ENCODE data around the gene SLCO4A1.
A peak's percentile ranks its signal among the peaks of the same experiment; 100 is the strongest.

Gene SLCO4A1

DNA sequence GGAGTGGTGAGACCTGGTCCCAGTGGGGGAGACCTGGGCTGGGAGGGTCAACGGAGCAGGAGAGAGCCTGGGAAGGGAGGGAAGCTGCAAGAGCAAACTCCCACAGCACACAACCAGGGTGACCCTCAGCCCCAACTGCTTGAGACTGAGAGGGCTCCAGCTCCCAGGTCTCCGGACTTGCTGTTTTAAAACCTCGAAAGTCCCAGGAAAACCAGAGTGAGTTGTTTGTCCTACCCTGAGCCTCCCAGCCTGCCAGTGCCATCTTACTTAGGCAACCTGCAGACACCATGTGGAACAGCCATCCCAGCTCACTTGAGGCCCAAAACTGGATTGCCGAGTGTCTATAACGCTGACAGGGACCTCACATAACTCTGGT lies 61.5 kb downstream of the SLCO4A1 start:
- DNase-seq = no peak

DNA sequence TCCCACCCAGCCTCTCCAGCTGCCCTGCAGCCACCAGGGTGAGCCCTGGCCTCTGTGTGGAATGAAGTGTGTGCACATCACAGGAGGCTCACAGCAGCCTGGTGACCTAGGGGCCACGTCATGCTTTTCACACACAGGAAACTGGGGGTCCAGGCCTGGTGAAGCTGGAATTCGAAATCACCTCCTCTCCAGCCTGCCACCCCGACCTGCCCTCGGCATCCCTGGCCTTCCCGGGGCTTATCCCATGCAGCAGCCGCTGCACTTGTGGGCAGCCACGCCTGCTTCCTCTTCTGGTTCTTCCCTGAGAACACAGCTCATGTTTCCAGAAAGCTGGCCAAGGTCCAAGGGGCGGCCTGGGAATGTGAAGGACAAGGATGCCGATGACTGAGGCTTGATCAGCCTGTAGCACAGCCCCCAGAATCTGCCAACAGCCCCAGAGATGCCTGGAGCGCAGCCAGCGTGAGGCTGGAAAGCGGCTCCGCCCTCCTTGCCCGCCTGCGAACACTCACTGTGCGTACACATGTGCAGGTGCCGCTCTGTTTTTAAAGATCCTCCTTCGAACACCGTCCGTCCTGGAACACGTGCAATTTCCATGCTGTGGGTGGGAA lies 62.1 kb downstream of the SLCO4A1 start:
- DNase-seq = peak; percentile 21

DNA sequence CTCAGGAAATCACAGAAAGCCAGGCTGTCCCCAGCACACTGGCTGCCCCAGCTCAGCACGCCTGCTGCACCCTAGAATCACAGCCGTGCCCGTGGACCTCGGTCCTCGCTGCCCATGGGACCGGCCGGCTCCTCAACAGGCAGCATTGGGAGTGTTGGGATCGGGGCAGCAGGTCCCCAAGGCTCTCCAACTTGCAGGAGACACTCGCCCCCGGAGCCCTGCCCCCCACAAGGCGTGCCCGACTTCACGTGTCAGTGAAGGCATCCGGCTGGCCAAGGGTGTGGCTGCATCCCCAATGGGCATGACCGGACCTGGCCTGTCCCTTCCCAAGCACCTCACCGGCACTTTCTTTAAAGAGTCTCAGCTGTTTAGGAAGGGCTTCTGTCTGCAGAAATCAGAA lies 63.3 kb downstream of the SLCO4A1 start:
- DNase-seq = no peak

DNA sequence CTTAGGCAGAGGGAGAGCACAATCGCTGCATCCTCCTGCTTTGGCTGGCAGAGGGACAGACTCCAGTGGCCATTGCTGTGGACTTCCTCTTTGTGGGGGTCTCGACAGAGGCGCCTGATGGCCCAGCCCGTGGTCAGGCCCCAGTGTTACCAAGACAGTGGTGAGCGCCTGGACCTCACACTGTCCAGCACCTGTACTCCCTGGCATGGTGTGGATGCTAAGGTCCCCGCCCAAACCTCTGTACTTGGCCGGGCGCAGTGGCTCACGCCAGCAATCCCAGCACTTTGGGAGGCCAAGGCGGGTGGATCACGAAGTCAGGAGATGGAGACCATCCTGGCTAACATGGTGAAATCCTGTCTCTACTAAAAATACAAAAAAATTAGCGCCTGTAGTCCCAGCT lies 64.0 kb downstream of the SLCO4A1 start:
- DNase-seq = no peak

DNA sequence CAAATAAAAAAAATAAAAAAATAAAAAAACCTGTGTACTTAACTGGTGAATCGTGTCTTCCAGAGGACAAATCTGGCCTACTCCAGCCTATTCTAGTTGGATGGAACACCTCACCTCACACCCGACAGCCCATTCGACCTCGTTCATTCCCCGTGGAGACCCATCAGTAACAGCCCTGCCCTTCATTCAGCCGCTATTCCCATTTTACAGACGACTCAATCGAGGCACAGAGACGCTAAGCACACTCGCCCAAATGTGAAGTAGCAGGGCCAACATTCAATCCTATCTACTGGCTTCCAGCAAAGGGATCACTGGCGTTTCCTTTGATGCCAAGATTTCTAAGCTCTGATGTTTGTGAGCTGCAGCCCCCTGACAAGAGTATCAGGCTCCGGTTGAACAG lies 64.6 kb downstream of the SLCO4A1 start:
- no peak for DNase-seq

DNA sequence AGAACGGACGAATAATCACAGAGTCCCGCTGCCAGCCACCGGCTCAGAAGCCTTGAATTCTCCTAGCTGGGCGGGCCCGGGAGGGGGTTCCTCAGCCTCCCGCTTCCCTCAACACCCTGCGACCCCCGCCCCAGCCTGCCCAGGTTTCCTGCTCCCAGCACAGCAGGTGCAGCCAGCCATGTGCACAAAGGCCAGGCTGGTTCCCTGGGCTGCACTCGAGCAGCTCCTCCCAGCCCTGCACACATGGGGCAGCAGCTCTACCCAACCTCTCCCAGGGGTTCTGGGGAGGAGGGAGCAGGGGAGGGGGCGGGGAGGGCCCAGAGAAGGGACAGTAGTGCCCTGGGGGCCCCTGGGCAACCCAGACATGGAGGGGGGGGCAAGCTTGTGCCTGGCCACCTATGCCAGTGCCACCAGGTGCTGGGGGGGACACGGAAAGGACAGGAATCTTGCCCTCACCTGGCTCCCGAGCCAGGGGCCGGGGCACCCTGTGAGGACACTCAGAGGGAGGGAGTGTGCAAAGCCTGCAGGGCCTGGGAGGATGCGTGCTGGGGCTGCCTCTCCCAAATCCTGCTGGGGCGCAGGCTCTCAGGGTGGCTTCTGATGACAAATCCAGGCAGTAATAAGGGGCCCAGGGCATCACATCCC lies 65.1 kb downstream of the SLCO4A1 start:
- DNase-seq = no peak

DNA sequence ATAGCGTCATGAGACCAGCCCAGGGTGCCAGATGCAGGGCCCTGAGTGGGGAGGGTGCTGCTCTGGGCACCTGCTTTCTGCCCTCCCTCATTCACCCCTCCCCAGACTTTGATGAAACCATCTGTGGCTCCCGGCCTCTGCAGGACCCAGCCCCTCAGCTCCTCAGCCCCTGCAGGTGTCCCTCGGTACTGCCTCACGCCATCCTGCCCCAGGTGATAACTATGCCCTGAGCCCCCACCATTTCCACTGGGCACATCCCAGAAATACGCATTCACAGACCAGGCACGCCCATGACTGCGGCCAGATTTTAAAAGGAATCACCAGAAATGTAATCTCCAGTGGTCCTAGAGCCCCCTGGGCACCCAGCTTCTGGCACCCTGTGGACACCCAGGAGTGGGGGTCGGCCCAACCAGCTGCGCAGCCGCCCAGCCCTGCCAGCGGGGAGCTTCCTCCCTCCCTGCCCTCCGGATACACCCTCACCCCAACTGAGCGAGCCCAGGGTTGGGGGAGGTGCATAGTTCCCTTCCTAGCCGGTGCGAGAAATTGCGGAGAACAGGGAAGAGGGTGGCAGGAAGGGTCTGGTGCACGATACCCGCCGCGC lies 65.7 kb downstream of the SLCO4A1 start:
- peak; percentile 35 for DNase-seq

DNA sequence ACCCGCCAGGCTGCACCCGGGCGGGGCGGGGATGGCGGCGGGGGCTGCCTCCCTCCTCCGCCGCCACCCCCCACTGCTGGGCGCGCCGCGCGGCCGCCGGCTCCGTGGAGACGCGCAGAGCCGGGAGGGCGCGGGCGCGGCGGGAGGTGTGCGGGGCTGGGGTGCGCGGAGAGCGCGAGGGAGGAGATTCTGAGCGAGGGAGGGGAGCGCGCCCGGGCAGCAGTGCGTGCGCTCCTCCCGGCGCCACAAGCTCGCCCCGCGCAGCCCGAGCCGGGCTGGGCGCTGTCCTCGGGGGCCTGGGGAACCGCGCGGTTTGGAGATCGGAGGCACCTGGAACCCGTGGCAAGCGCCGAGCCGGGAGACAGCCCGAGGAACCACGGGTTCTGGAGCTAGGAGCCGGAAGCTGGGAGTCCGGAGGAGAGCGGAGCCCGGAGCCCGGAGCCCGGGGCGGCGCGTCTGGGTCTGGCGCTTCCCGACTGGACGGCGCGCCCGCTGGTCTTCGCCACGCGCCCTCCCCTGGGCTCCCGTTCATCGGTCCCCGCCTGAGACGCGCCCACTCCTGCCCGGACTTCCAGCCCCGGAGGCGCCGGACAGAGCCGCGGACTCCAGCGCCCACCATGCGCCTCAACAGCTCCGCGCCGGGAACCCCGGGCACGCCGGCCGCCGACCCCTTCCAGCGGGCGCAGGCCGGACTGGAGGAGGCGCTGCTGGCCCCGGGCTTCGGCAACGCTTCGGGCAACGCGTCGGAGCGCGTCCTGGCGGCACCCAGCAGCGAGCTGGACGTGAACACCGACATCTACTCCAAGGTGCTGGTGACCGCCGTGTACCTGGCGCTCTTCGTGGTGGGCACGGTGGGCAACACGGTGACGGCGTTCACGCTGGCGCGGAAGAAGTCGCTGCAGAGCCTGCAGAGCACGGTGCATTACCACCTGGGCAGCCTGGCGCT lies 66.6 kb downstream of the SLCO4A1 start, which contains the start of gene NTSR1:
Gene NTSR1 (plus strand): TSS at position 246 of the 946 bp plus-strand sequence. CDS start 372 bp downstream, at position 618.
- no peak for DNase-seq

DNA sequence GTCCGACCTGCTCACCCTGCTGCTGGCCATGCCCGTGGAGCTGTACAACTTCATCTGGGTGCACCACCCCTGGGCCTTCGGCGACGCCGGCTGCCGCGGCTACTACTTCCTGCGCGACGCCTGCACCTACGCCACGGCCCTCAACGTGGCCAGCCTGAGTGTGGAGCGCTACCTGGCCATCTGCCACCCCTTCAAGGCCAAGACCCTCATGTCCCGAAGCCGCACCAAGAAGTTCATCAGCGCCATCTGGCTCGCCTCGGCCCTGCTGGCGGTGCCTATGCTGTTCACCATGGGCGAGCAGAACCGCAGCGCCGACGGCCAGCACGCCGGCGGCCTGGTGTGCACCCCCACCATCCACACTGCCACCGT lies 67.2 kb downstream of the SLCO4A1 start:
- no peak for DNase-seq

DNA sequence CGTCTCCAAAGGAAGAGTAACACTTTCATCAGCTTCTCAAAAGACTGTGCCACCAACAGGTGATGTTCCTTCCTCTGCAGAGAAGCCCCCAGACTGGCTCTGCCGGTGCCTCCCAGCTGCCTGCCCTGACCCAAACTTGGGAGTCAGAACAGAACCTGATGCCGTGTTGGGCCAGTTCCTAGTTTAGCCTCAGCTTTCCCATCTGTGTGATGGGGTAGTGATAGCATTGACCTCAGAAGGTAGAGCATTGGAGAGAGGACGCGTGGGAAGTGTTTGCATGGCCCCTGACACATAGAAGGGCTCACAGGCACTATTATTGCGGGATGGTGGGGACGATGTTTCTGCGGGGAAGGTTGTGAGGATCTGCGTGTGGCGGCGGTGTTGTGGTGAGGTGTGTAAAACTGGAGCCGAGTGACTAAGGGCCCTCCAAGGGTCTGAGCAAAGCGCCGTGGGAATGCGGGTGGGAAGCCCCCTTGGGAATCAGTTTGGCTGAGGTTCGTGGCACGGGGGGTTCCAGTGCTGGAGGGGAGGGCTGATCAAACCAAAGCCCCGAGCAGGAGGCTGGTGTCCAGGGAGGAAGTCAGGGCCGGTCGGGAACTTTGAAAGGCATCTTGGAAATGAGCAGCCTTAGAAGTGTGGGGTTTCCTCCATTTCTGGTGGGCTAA lies 68.0 kb downstream of the SLCO4A1 start:
- DNase-seq = no peak

DNA sequence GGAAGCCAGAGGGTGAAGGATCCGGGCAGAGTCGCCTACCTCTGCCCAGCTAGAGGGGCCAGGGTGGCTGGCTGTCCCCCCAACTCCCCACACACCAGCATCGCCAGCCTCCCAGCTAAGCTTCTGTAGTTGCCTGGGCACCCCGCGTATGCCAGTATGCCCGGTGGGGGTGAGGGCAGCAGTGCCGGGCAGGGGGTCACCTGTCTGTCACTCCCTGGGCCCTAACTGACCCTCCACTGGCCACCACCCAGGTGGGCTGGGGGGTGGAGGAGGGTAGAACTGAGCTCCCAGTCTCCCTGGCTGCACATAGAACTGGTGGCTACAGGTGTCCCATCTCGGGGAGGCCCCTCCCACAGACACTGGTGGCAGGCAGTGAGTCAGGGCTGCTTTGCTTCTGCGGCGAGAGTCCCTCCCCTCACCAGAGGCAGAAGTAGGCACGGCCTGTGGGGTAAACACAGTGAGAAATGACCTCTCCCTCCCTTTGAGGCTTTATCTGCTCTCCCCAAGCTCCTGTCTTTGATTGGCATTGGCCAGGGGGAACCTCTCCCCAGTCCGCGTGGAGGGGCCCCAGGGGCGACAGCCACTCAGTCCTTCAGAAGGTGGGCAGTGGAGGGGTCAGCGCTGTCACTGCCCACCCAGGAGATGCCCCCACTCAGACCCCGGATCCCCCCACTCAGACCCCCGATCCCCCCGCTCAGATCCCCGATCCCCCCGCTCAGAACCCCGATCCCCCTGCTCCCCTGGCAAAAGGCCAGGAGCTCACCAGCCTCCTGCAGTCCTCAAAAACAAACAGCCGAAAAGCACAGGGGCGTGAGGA lies 68.8 kb downstream of the SLCO4A1 start:
- DNase-seq = peak; percentile 78

DNA sequence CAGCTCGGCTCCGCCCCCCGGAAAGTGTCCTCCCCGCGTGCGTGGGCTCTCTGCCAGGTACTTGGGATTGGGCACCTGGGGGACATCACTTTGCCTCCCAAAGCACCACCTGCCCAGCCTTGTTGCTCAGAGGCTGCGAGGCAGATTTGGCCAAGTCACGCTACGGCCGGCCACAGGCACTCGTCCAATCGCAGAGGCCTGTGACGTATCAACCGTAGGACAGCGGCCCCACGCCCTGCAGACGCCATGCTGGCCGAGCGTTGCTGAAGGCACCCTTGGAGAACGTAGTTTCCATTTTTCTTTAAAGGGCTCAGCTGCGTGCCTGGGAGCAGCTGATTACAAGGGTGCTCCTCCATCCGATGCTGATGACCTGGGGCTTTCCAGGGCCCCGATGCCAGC lies 69.4 kb downstream of the SLCO4A1 start:
- no peak for DNase-seq

DNA sequence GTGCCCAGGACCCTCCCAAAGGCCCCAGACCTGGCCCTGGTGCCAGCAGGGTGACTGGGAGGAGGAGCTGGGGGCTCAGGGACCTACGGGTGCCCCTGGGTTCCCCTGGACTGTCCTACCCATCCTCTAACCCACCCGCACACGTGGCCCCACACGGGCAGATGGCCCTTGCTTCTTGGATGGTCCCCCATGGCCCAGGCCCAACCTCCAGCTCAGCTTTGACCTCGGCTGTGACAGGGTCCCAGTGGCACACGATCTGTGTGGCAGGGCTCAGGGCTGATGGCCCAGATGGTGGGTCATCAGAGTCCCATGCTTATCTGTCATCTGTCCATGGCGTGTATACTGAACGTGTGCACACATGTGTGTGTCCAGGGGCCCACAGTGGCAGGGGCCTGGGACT lies 70.3 kb downstream of the SLCO4A1 start:
- no peak for DNase-seq

DNA sequence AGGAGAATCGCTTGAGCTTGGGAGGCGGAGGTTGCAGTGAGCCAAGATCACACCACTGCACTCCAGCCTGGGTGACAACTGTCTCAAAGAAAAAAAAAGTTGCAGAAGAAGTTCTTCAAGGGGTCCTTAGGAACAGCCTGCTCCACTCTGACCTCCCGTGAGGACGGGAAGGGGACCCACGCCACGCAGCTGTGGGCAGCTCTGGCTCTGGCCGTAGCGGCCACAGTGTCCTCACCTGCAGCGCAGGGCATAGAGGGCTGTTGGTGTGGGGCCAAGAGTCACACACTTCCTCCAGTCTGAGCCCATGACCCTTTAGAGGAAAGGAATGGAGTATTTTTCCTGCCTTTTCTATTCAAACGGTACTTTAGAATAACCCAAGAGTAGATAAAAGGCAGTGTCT lies 71.7 kb downstream of the SLCO4A1 start:
- no peak for DNase-seq

DNA sequence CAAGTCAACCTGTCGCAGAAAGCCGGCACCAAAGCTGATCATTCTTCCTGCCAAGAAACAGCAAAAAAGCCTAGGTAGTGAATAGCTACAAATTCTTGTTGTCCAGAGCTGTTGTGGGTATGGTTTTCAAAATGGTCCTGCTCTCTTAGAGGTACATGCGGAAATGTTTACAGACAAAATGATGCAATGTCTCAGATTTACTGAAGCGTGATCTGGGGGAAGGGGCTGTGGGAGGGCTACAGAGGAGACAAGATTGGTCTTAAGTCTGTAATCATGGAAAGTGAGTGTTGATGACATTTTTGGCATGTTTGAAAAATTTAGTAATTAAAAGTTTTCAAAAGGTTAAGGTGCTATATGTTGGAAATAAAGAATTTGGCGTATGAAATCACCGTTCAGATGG lies 72.5 kb downstream of the SLCO4A1 start:
- DNase-seq = no peak

DNA sequence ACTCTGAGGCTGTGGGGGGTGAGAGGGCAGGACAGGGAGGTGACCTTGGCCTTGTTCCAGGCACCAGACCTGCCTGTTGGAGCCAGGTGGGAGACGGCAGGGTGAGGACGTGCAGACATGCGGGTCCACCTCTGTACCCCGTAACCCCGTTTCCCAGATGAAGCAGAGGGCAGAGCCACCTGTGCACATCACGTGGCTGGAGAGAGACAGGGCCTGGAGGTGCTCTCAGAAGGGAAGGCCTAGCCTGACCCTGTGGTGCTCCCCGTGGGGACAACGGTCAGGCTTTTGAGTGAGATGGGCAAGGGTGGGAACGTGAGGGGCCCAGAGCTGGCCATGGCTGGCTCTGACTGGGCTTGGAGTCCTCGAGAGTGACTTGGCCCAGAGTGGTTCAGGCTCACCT lies 72.9 kb downstream of the SLCO4A1 start:
- DNase-seq = no peak

DNA sequence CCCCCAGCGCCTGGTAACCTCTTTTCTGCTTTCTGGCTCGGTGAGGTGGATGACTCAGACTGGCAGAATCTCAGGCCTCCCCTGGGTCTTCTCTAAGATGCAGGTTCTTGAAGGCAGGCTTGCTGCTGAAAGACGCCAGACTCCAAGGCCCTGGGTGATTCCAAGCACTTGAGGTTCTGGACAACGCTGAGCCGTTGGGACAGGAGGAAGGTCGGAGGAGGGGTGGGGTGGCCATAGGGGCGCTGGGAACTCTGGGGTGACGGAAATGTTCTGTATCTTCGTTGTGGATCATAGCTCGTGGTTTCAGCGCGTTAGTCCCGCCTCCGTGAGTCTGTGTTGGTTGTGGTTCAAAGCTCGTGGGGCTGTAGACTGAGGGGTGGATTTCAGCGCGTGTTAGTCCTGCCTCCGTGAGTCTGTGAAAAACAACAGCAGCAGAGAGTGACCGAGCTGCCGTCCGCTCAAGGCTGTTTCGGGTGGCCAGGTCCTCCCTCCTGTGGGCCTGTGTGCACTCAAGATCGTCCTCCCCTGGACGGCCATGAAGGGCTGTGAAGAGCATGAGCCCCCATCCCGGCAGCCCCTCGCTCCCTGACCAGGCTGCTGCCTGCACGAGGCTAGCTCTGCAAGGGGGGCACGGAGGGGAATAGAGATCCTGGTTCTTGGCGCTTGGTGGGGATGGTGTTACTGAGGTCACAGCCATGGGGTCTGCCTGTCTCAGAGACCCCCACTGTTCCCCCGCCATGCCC lies 74.1 kb downstream of the SLCO4A1 start:
- DNase-seq = peak; percentile 31

DNA sequence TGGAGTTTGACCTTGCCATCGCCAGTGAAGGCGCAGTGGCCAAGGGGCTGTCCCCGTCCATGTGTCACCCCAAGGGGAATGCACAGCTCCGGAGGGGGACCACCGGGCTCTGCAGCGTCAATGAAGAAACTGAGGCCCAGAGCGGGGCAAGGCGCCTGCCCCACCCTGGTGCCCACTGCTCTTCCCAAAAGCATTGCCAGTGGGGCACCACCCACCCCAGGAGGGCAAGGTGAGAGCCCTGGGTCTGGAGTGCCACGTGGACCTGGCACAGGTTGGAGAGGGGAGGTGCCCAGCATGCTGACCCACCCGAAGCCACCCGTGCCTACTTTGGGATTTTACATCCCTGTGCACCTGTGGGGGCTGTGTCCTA lies 74.6 kb downstream of the SLCO4A1 start:
- no peak for DNase-seq

DNA sequence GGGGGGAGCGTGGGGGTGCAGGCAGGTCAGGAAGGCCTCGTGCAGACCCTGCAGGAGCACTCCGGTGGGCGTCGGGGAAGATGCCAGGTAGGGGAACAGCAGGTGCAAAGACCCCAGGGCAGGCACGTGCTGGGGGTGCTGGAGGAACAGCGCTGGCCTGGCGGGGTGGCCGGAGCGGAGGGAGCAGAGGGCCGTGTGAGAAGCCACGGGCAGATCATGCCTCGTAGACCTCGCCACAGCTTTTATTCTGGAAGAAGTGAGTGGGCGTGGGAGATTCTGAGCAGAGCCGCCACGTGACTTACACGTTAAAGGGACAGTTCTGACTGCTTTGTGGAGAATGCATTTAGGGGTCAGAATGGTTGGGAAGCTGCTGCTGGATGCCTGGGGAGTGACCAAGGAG lies 75.6 kb downstream of the SLCO4A1 start:
- no peak for DNase-seq

DNA sequence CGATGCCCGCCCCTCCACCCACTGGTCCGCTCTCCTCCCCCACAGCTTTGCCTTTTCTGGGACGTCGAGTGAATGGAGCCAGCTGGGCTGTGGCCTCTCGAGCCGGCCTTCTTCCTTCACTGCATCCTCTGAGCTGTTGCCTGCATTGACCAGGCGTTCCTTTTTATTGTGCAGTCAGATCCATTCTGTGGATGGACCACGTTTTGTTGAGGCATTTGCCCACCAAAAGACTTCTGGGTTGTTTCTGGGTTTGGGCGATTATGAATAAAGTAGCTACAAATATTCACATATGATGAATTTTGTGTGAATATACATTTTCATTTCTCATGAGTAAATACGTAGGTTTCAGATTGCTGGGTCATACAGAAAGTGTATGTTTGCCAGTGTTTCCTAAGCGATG lies 76.2 kb downstream of the SLCO4A1 start:
- DNase-seq = no peak

DNA sequence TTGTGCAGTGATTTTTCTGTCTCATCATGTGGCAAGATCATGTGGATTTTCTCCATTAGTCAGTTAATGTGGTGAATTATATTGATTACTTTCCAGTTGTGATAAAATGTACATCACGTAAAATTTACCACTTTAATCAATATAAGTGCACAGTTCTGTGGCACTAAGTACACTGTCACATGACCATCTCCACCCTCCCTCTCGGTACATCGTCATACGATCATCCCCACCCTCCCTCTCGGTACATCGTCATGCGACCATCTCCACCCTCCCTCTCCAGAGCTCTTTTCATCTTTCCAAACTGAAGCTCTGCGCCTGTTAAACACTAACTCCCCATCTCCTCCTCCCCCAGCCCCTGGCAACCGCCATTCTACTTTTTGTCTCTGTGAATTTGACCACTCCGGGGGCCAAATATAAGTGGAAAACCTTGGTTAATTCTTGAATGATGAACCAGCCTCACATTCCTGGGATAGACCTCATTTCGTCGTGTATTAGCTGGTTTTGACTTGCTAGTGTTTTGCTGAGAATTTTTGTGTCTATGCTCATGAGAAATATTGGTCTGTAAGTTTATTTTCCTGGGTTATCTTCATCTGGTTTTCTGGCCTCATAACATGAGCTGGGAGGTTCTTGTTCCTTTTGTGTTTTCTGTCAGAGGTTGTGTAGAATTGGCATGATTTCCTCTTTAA lies 77.1 kb downstream of the SLCO4A1 start:
- no peak for DNase-seq
